ENCODE results near the gene HM13.
A peak's percentile ranks its signal among the peaks of the same experiment; 100 is the strongest.
"Not testable (repeated sequence)": the region's sequence is repeated elsewhere in the genome, so short reads cannot be mapped to it uniquely, and the experiment has no call there.

HM13 gene

DNA sequence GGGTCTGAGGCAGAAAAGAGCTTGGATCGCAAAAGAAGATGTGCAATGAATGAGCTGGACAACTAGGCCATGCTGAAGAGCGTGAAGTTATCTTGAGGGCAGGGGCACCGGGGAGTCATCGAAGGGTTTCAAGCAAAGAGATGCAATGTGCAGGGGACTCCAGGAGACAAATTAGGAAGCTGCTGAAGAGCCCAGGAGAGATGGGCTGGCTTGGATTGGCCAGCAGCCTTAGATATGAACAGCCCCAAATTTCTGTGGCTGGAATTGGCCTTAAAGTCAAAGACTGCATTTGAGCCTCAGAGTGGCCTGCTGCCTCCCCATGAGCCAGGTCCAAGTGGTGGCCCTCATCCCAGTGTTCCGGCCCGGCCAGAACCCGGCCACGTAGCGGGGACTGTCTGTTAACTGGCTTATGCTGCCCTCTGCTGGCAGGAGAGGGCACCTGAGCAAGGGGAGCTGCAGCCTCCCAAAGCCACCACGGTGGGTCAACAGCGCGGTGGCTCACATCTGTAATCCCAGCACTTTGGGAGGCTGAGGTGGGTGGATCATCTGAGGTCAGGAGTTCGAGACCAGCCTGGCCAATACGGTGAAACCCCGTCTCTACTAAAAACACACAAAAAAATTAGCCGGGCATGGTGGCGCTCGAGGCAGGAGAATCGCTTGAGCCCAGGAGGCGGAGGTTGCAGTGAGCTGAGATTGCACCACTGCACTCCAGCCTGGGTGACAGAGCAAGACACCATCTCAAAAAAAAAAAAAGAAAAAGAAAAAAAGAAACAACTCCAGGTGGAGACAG is 11.2 kb upstream of the HM13 start:
- H3K4me2 ChIP-seq (ENCODE audit: low read depth, low read length, poor library complexity, severe bottlenecking) = not testable (repeated sequence)

DNA sequence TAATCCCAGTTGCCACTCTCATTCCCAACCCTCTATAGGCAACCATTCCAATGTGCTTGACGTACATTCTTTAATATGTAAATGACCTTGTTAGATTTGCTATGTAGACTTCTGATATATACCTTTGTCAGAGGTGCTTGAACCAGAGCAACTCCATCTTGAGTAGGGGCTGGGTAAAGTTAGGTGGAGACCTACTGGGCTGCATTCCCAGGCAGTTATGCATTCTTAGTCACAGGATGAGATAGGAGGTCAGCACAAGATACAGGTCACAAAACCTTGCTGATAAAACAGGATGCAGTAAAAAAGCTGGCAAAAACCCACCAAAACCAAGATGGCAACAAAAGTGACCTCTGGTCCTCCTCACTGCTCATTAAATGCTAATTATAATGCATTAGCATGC is 8.3 kb upstream of the HM13 start:
- Histone ChIP-seq H3K27me3 (ENCODE audit: insufficient read depth, low read length, poor library complexity, severe bottlenecking) (no peaks in the 10 kb centered on the region), H2AFZ (ENCODE audit: low read length) (no peak overlapping the region), H4K20me1 (ENCODE audit: insufficient read depth, low read length, poor library complexity, severe bottlenecking) (no peaks in the 10 kb centered on the region), H3K4me1 (ENCODE audit: insufficient read depth, low read length, poor library complexity, severe bottlenecking) (no peaks in the 10 kb centered on the region), H3K9ac (ENCODE audit: low read depth, low read length, poor library complexity, severe bottlenecking) (no peak overlapping the region), H3K9me2 (replicated peaks; ENCODE audit: low read depth, low read length) (no peaks in the 10 kb centered on the region), H3K4me3 (ENCODE audit: low read length, poor library complexity, severe bottlenecking) (no peak overlapping the region), H3F3A (ENCODE audit: low read depth) (no peaks in the 10 kb centered on the region), H3K79me2 (ENCODE audit: insufficient read depth, low read length) (no peaks in the 10 kb centered on the region), H3K9me3 (ENCODE audit: insufficient read depth, low read depth, low read length) (no peaks in the 10 kb centered on the region), H3K4me2 (ENCODE audit: low read depth, low read length, poor library complexity, severe bottlenecking) (no peak overlapping the region), H3K36me3 (ENCODE audit: insufficient read depth, low read length) (no peaks in the 10 kb centered on the region)
- TF ChIP-seq, protein P1, sequence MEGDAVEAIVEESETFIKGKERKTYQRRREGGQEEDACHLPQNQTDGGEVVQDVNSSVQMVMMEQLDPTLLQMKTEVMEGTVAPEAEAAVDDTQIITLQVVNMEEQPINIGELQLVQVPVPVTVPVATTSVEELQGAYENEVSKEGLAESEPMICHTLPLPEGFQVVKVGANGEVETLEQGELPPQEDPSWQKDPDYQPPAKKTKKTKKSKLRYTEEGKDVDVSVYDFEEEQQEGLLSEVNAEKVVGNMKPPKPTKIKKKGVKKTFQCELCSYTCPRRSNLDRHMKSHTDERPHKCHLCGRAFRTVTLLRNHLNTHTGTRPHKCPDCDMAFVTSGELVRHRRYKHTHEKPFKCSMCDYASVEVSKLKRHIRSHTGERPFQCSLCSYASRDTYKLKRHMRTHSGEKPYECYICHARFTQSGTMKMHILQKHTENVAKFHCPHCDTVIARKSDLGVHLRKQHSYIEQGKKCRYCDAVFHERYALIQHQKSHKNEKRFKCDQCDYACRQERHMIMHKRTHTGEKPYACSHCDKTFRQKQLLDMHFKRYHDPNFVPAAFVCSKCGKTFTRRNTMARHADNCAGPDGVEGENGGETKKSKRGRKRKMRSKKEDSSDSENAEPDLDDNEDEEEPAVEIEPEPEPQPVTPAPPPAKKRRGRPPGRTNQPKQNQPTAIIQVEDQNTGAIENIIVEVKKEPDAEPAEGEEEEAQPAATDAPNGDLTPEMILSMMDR (conservative IDR thresholded peaks at IDR 0.05; ENCODE audit: low read length) = no peak
- TF ChIP-seq EZH2phosphoT487 (IDR thresholded peaks at IDR 0.05; ENCODE audit: borderline replicate concordance) = no peak

More for the DNA sequence above, 11.2 kb upstream of the HM13 start:
- not testable (repeated sequence) for H3K36me3 ChIP-seq (ENCODE audit: insufficient read depth, low read length); H3F3A ChIP-seq (ENCODE audit: low read depth); H3K9me2 ChIP-seq (replicated peaks; ENCODE audit: low read depth, low read length); H2AFZ ChIP-seq (ENCODE audit: low read length); H3K79me2 ChIP-seq (ENCODE audit: insufficient read depth, low read length); H3K27me3 ChIP-seq (ENCODE audit: insufficient read depth, low read length, poor library complexity, severe bottlenecking); H3K9ac ChIP-seq (ENCODE audit: low read depth, low read length, poor library complexity, severe bottlenecking); H3K4me1 ChIP-seq (ENCODE audit: insufficient read depth, low read length, poor library complexity, severe bottlenecking); H3K4me3 ChIP-seq (ENCODE audit: low read length, poor library complexity, severe bottlenecking); H4K20me1 ChIP-seq (ENCODE audit: insufficient read depth, low read length, poor library complexity, severe bottlenecking); H3K9me3 ChIP-seq (ENCODE audit: insufficient read depth, low read depth, low read length)
- TF ChIP-seq, protein P1 (conservative IDR thresholded peaks at IDR 0.05; ENCODE audit: low read length) = peak; percentile 90

DNA sequence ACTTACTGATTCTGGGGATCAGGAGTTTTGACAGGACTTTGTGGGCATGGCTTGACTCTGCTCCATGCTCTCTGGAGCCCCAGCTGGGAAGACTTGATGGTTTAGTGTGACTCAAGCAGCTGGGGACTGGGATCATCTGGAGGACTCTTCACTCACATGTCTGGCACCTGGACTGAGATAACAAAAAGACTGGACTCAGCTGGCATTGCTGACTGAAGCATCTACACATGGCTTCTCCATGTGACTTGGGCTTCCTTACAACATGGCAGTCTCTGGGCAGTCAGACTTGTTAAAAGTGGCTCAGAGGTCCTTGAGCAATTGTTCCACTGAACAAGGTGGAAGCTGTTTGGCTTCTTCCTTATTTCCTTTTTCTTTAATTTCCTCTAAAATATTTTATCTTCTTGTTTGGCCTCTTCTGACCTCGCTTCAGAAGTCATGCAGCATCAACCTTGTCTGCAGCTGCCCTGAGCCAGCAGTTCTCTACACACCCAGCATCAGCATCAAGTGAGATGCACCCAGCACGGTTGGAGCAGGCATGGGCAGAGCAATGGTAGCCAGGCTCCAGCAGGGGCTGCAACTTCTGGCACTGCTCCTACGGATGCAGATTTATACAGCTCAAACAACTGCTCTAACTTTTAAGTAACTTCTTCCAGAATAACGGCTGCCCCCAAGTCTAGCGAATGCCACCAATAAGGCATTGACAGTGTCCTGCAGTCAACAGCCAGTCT is 5.6 kb upstream of the HM13 start:
- H3K4me1 ChIP-seq (ENCODE audit: insufficient read depth, low read length, poor library complexity, severe bottlenecking) = no peaks in the 10 kb centered on the region
- no peaks in the 10 kb centered on the region for H4K20me1 ChIP-seq (ENCODE audit: insufficient read depth, low read length, poor library complexity, severe bottlenecking)
- H3K9me2 ChIP-seq (replicated peaks; ENCODE audit: low read depth, low read length) = no peaks in the 10 kb centered on the region
- no peaks in the 10 kb centered on the region for H3K79me2 ChIP-seq (ENCODE audit: insufficient read depth, low read length)
- no peaks in the 10 kb centered on the region for H3K36me3 ChIP-seq (ENCODE audit: insufficient read depth, low read length)
- no peaks in the 10 kb centered on the region for H3F3A ChIP-seq (ENCODE audit: low read depth)
- no peak overlapping the region for H3K4me2 ChIP-seq (ENCODE audit: low read depth, low read length, poor library complexity, severe bottlenecking)
- no peak overlapping the region for H3K9ac ChIP-seq (ENCODE audit: low read depth, low read length, poor library complexity, severe bottlenecking)
- no peak overlapping the region for H3K4me3 ChIP-seq (ENCODE audit: low read length, poor library complexity, severe bottlenecking)
- no peak overlapping the region for H2AFZ ChIP-seq (ENCODE audit: low read length)
- H3K9me3 ChIP-seq (ENCODE audit: insufficient read depth, low read depth, low read length) = no peaks in the 10 kb centered on the region
- no peak for TF ChIP-seq EZH2phosphoT487 (IDR thresholded peaks at IDR 0.05; ENCODE audit: borderline replicate concordance)
- H3K27me3 ChIP-seq (ENCODE audit: insufficient read depth, low read length, poor library complexity, severe bottlenecking) = no peaks in the 10 kb centered on the region

Measured in Loucy (cell line).